Measurements from ENCODE around the gene SLC26A6. TPM values are rescaled to one million over a fixed set of nuclear protein-coding genes. Genes with fewer than 3 reads are reported as not detected.

The SLC26A6 gene
- total and polyA plus RNA-seq, 2 of the 13 experiments (the other 11 are each of a cell fraction or from before 2014, with no cell fraction given) = 40.7 to 184 TPM

GRCh38 chr3:48612309-48612708, 23.0 kb downstream of the SLC26A6 start (continued):
- TF ChIP-seq PATZ1 (CRISPR knock-in tag; IDR thresholded peaks at IDR 0.05) (no peak), EEA1 (CRISPR knock-in tag; IDR thresholded peaks at IDR 0.05; ENCODE audit: borderline replicate concordance) (no peak), ESRRA (CRISPR knock-in tag; IDR thresholded peaks at IDR 0.05; ENCODE audit: low read depth) (no peak), FOXK2 (IDR thresholded peaks at IDR 0.05) (no peak), NRL (CRISPR knock-in tag; IDR thresholded peaks at IDR 0.05; ENCODE audit: borderline replicate concordance) (no peak), GTF3A (CRISPR knock-in tag; conservative IDR thresholded peaks at IDR 0.05) (no peak), ZNF691 (CRISPR knock-in tag; IDR thresholded peaks at IDR 0.05; ENCODE audit: borderline replicate concordance, low read depth) (no peak), TRIM22 (IDR thresholded peaks at IDR 0.05) (no peak), XRCC5 (optimal IDR thresholded peaks at IDR 0.05; ENCODE audit: low read length) (no peak), ZNF318 (CRISPR knock-in tag; IDR thresholded peaks at IDR 0.05) (no peak), ARNT (IDR thresholded peaks at IDR 0.05) (no peak), TBL1XR1 (IDR thresholded peaks at IDR 0.05; ENCODE audit: borderline replicate concordance, low read length, partially characterized antibody) (no peak), GLI4 (CRISPR knock-in tag; IDR thresholded peaks at IDR 0.05; ENCODE audit: borderline replicate concordance) (no peak), ZNF598 (CRISPR knock-in tag; IDR thresholded peaks at IDR 0.05; ENCODE audit: borderline replicate concordance) (no peak), ZNF382 (CRISPR knock-in tag; IDR thresholded peaks at IDR 0.05; ENCODE audit: borderline replicate concordance) (no peak), ZNF839 (CRISPR knock-in tag; IDR thresholded peaks at IDR 0.05; ENCODE audit: borderline replicate concordance) (no peak), PREB (CRISPR knock-in tag; IDR thresholded peaks at IDR 0.05) (no peak)

Measured in HepG2 (cell line).